Parathyroid adenoma (tissue), 2 donors: ENCODE results near the gene MTHFD2L.

Experiments used
- H2AFZ ChIP-seq: fragments of 300-600 bp; sonication (generic); one replicate; pipeline ENCODE4 v1.7.0; 2017; ENCODE audit warnings: antibody characterized with exemption, mild to moderate bottlenecking
- H3K27ac ChIP-seq: fragments of 300-600 bp; sonication (generic); one replicate; pipeline ENCODE4 v1.7.0; 2017
- H3K27me3 ChIP-seq: fragments of 300-600 bp; sonication (generic); one replicate; pipeline ENCODE4 v1.7.0; 2017; ENCODE audit warnings: low read length; ENCODE audit not compliant: control insufficient read depth, insufficient read depth
- H3K36me3 ChIP-seq: fragments of 300-600 bp; sonication (generic); one replicate; pipeline ENCODE4 v1.7.0; 2017; ENCODE audit warnings: low read length; ENCODE audit not compliant: control insufficient read depth, insufficient read depth
- H3K4me1 ChIP-seq: fragments of 300-600 bp; sonication (generic); one replicate; pipeline ENCODE4 v1.7.0; 2017; ENCODE audit warnings: control low read depth
- H3K4me2 ChIP-seq: fragments of 300-600 bp; sonication (generic); one replicate; pipeline ENCODE4 v1.7.0; 2017; ENCODE audit warnings: low read length
- H3K4me3 ChIP-seq: fragments of 300-600 bp; sonication (generic); one replicate; pipeline ENCODE4 v1.7.0; 2017; ENCODE audit warnings: low read depth, low read length
- H3K79me2 ChIP-seq: fragments of 300-600 bp; sonication (generic); one replicate; pipeline ENCODE4 v1.7.0; 2017; ENCODE audit warnings: control low read depth
- H3K9ac ChIP-seq: fragments of 300-600 bp; sonication (generic); one replicate; pipeline ENCODE4 v1.7.0; 2017; ENCODE audit warnings: mild to moderate bottlenecking
- H3K9me3 ChIP-seq: fragments of 300-600 bp; sonication (generic); one replicate; pipeline ENCODE4 v1.7.0; 2017; ENCODE audit warnings: low read length; ENCODE audit not compliant: control insufficient read depth
- TF ChIP-seq, protein P1 (sequence below): fragments of 300-600 bp; sonication (generic); IDR thresholded peaks from one replicate; pipeline ENCODE4 v1.7.0; 2017; ENCODE audit warnings: antibody characterized with exemption, mild to moderate bottlenecking
- donor health status: primary hyperparathyroidism.

The MTHFD2L gene

DNA sequence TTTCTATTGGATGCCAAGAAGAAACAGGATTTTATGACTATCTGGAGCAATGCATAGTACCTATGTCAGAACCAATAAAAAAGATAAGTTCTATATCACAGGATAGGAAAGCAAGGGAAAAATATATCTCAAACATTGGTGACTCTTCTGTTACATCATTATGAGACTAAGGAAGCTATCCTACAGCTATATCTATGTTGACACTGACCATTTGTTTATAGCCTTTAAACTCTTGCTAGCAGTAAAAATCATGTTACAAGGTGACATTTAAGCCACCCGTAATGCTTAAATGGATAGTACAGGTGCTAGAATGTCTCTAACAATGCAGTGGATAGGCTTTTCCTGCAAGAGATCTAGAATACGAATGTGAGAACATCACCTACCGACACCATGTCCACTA is 121.8 kb downstream of the MTHFD2L start:
- Histone ChIP-seq H3K4me3 (no peak overlapping the region), H3K27ac (no peak overlapping the region), H3K4me2 (no peak overlapping the region), H2AFZ (no peak overlapping the region), H3K9me3 (no peaks in the 10 kb centered on the region), H3K36me3 (no peaks in the 10 kb centered on the region), H3K79me2 (no peaks in the 10 kb centered on the region), H3K9ac (no peak overlapping the region), H3K27me3 (no peaks in the 10 kb centered on the region), H3K4me1 (no peaks in the 10 kb centered on the region)
- TF ChIP-seq, protein P1, sequence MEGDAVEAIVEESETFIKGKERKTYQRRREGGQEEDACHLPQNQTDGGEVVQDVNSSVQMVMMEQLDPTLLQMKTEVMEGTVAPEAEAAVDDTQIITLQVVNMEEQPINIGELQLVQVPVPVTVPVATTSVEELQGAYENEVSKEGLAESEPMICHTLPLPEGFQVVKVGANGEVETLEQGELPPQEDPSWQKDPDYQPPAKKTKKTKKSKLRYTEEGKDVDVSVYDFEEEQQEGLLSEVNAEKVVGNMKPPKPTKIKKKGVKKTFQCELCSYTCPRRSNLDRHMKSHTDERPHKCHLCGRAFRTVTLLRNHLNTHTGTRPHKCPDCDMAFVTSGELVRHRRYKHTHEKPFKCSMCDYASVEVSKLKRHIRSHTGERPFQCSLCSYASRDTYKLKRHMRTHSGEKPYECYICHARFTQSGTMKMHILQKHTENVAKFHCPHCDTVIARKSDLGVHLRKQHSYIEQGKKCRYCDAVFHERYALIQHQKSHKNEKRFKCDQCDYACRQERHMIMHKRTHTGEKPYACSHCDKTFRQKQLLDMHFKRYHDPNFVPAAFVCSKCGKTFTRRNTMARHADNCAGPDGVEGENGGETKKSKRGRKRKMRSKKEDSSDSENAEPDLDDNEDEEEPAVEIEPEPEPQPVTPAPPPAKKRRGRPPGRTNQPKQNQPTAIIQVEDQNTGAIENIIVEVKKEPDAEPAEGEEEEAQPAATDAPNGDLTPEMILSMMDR, result no peak

DNA sequence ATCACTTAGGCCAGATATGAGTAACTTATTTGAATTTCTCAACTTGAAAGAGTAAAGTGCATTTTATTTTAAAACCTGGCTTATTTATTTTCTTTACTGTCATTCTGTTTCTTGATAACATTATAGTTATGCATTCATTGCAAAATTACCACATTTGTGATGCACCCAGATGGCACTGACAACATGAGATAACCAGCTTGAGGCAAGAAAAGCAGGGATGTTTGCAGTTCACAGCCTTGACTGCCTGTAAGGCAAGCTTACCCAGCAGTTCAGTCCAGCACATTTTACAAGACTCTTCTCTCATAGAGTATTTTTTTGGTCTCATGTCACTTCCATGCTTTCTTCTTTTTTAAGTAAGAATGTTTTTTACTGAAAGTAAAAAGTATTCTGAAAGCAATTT is 125.0 kb downstream of the MTHFD2L start:
- H3K36me3 ChIP-seq, result no peaks in the 10 kb centered on the region
- no peak overlapping the region for H2AFZ ChIP-seq
- no peak overlapping the region for H3K4me3 ChIP-seq
- H3K4me2 ChIP-seq, result no peak overlapping the region
- H3K79me2 ChIP-seq, result no peaks in the 10 kb centered on the region
- no peaks in the 10 kb centered on the region for H3K9me3 ChIP-seq
- no peak overlapping the region for H3K27ac ChIP-seq
- TF ChIP-seq, protein P1, result no peak
- H3K27me3 ChIP-seq, result no peaks in the 10 kb centered on the region
- H3K9ac ChIP-seq, result no peak overlapping the region
- H3K4me1 ChIP-seq, result no peaks in the 10 kb centered on the region

DNA sequence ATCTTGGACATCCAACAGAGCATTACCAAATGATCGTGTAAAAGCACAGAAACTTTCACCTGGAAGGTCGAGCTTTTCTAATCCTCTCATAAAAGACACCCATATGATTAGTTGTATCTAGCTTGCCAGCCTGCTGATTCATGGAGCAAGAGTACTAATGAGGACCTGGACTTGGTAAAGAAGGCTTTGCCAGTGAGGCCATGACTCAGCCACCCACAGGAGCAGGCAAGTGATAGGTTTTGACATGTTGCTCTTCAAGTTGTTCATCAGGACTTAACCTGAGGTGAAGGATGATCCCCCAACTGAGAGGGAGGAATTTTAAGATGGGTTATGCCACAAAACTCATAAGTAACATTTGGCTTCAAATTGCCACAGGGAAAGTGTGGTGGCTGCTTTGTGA is 125.7 kb downstream of the MTHFD2L start:
- Histone ChIP-seq H3K36me3 (no peaks in the 10 kb centered on the region), H3K4me3 (no peak overlapping the region), H2AFZ (no peak overlapping the region), H3K9ac (no peak overlapping the region), H3K27me3 (no peaks in the 10 kb centered on the region), H3K9me3 (no peaks in the 10 kb centered on the region), H3K27ac (no peak overlapping the region), H3K79me2 (no peaks in the 10 kb centered on the region), H3K4me2 (no peak overlapping the region), H3K4me1 (no peaks in the 10 kb centered on the region)
- TF ChIP-seq, protein P1, result no peak

DNA sequence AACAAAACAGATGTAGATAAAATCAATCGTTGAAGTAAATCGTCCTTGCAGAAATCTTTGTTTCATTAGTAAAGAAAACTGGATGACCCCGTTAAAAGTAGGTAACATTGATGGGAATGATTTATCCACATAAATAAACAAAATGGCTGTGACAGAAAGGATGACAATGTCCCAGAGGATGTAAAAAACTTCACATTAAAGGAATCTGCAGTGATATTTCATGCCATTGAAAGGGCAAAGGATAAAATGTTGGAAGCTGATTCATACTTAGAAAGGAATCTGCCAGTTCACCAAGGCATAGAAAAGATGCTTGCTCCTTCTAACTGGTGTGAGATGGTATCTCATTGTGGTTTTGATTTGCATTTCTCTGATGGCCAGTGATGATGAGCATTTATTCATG is 126.1 kb downstream of the MTHFD2L start:
- TF ChIP-seq, protein P1, result no peak
- Histone ChIP-seq H3K9ac (no peak overlapping the region), H3K4me1 (no peaks in the 10 kb centered on the region), H2AFZ (no peak overlapping the region), H3K4me3 (no peak overlapping the region), H3K9me3 (no peaks in the 10 kb centered on the region), H3K27ac (no peak overlapping the region), H3K36me3 (no peaks in the 10 kb centered on the region), H3K79me2 (no peaks in the 10 kb centered on the region), H3K4me2 (no peak overlapping the region), H3K27me3 (no peaks in the 10 kb centered on the region)

DNA sequence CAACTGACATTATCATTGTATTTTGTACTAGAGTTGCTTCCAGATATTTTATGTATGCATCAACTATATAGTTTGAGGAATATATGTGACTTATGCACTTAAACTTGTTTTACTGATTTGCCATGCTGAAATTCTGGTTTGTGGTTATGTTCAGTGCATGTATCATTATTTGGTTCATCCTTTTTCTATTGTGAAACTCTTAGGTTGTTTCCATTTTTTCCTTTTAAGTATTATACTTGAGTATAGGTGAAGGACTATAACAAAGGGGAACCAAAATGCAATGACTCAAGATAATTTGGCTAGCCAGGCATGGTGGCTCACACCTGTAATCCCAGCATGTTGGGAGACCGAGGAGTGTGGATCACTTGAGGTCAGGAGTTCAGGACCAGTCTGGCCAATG is 129.2 kb downstream of the MTHFD2L start:
- Histone ChIP-seq H3K27me3 (no peaks in the 10 kb centered on the region), H3K27ac (no peak overlapping the region), H3K36me3 (no peaks in the 10 kb centered on the region), H3K4me3 (no peak overlapping the region), H3K4me1 (no peaks in the 10 kb centered on the region), H2AFZ (no peak overlapping the region), H3K4me2 (no peak overlapping the region), H3K79me2 (no peaks in the 10 kb centered on the region), H3K9me3 (no peaks in the 10 kb centered on the region), H3K9ac (no peak overlapping the region)
- TF ChIP-seq, protein P1, result no peak
